HepG2 (cell line): Measurements from ENCODE around the gene NKX1-1.

ENCODE experiments used
- SIN3A ChIP-seq: IDR thresholded peaks from 2 replicates; pipeline ENCODE4 v1.6.1; 2011; ENCODE audit warnings: low read depth, mild to moderate bottlenecking, control low read depth, low read length, borderline replicate concordance
- YY1 ChIP-seq: IDR thresholded peaks from 2 replicates; pipeline ENCODE4 v1.6.1; 2011; ENCODE audit warnings: low read length, low read depth, moderate library complexity, mild to moderate bottlenecking; ENCODE audit not compliant: insufficient read depth, insufficient replicate concordance
- ZFP1 ChIP-seq: IDR thresholded peaks from 2 replicates; pipeline ENCODE4 v1.6.1; 2016
- ZMAT3 ChIP-seq: sonication (generic); formaldehyde crosslinking; conservative IDR thresholded peaks from 2 replicates; pipeline ENCODE4 v1.7.0; 2021; ENCODE audit warnings: missing genetic modification reagents
- ZNF230 ChIP-seq: sonication (generic); formaldehyde crosslinking; IDR thresholded peaks from 2 replicates; pipeline ENCODE4 v1.4.0; 2020; ENCODE audit warnings: mild to moderate bottlenecking, missing genetic modification reagents
- ZNF747 ChIP-seq: sonication (generic); formaldehyde crosslinking; IDR thresholded peaks from 2 replicates; pipeline ENCODE4 v1.8.1; 2023; ENCODE audit warnings: missing genetic modification reagents, mild to moderate bottlenecking, borderline replicate concordance
- ZNF782 ChIP-seq: sonication (generic); formaldehyde crosslinking; IDR thresholded peaks from 2 replicates; pipeline ENCODE4 v1.4.0; 2020; ENCODE audit warnings: missing genetic modification reagents, mild to moderate bottlenecking, borderline replicate concordance
- TF ChIP-seq, protein P1 (sequence below): sonication (generic); formaldehyde crosslinking; IDR thresholded peaks from 2 replicates; pipeline ENCODE4 v1.4.0; 2020; ENCODE audit warnings: missing genetic modification reagents
- TF ChIP-seq, protein P2 (sequence below): sonication (generic); formaldehyde crosslinking; IDR thresholded peaks from 2 replicates; pipeline ENCODE4 v1.5.0; 2020; ENCODE audit warnings: mild to moderate bottlenecking, missing genetic modification reagents, moderate library complexity
- TF ChIP-seq, protein P3 (sequence below): sonication (generic); formaldehyde crosslinking; IDR thresholded peaks from 2 replicates; pipeline ENCODE4 v1.4.0; 2020; ENCODE audit warnings: missing genetic modification reagents, borderline replicate concordance

DNA sequence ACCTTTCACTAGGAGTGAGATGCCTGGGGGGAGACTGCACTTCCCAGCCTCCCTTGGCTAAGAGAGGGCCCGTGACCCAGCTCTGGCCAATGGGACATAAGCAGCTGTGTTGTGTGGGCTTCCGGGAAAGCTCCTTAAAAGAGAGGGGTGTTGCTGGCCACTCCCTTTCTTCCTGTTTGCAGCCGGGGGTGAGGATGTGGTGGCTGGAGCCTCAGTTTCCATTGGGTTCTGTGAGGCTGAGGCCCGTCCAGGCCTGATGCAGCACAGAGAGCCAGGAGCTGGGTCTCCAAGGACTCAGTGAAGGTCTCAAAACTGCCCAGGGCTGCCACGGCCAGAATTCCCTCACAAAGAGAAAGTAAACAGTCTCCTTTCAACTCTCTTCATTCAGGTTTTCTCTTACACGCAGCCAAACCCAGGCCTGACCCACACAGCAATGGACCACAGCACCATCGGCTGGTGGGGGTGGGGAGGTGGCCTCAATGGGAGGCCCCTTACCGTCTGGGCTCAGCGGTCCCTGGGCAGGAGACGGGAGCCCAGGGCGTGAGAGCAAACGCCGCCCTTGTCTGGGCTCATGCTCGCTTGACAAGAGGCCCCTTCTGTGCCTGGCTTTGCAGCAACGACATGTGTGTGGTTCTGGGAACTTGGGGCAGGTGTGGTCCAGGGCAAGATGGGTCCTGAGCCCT, 6.6 kb downstream of the NKX1-1 start:
- TF ChIP-seq ZMAT3 (CRISPR knock-in tag) (no peak), SIN3A (no peak), YY1 (no peak), ZNF782 (no peak), ZNF230 (no peak), ZFP1 (CRISPR knock-in tag) (no peak), ZNF747 (CRISPR knock-in tag) (no peak)
- TF ChIP-seq, protein P1, sequence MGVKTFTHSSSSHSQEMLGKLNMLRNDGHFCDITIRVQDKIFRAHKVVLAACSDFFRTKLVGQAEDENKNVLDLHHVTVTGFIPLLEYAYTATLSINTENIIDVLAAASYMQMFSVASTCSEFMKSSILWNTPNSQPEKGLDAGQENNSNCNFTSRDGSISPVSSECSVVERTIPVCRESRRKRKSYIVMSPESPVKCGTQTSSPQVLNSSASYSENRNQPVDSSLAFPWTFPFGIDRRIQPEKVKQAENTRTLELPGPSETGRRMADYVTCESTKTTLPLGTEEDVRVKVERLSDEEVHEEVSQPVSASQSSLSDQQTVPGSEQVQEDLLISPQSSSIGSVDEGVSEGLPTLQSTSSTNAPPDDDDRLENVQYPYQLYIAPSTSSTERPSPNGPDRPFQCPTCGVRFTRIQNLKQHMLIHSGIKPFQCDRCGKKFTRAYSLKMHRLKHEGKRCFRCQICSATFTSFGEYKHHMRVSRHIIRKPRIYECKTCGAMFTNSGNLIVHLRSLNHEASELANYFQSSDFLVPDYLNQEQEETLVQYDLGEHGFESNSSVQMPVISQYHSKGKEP (CRISPR knock-in tag) = no peak
- TF ChIP-seq, protein P2, sequence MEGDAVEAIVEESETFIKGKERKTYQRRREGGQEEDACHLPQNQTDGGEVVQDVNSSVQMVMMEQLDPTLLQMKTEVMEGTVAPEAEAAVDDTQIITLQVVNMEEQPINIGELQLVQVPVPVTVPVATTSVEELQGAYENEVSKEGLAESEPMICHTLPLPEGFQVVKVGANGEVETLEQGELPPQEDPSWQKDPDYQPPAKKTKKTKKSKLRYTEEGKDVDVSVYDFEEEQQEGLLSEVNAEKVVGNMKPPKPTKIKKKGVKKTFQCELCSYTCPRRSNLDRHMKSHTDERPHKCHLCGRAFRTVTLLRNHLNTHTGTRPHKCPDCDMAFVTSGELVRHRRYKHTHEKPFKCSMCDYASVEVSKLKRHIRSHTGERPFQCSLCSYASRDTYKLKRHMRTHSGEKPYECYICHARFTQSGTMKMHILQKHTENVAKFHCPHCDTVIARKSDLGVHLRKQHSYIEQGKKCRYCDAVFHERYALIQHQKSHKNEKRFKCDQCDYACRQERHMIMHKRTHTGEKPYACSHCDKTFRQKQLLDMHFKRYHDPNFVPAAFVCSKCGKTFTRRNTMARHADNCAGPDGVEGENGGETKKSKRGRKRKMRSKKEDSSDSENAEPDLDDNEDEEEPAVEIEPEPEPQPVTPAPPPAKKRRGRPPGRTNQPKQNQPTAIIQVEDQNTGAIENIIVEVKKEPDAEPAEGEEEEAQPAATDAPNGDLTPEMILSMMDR (CRISPR knock-in tag) = no peak
- TF ChIP-seq, protein P3, sequence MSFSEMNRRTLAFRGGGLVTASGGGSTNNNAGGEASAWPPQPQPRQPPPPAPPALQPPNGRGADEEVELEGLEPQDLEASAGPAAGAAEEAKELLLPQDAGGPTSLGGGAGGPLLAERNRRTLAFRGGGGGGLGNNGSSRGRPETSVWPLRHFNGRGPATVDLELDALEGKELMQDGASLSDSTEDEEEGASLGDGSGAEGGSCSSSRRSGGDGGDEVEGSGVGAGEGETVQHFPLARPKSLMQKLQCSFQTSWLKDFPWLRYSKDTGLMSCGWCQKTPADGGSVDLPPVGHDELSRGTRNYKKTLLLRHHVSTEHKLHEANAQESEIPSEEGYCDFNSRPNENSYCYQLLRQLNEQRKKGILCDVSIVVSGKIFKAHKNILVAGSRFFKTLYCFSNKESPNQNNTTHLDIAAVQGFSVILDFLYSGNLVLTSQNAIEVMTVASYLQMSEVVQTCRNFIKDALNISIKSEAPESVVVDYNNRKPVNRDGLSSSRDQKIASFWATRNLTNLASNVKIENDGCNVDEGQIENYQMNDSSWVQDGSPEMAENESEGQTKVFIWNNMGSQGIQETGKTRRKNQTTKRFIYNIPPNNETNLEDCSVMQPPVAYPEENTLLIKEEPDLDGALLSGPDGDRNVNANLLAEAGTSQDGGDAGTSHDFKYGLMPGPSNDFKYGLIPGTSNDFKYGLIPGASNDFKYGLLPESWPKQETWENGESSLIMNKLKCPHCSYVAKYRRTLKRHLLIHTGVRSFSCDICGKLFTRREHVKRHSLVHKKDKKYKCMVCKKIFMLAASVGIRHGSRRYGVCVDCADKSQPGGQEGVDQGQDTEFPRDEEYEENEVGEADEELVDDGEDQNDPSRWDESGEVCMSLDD = no peak
